Measurements from ENCODE around the gene RABL6.
A peak's percentile ranks its signal among the peaks of the same experiment; 100 is the strongest.
"Not testable (repeated sequence)": the region's sequence is repeated elsewhere in the genome, so short reads cannot be mapped to it uniquely, and the experiment has no call there.

RABL6 gene

GRCh38 chr9:136777359-136777758 lies 30.4 kb upstream of the RABL6 start:
- DNase-seq: no peak

GRCh38 chr9:136779808-136780207 lies 27.9 kb upstream of the RABL6 start:
- DNase-seq: no peak

GRCh38 chr9:136782452-136782851 lies 25.3 kb upstream of the RABL6 start:
- DNase-seq: no peak

GRCh38 chr9:136784249-136784996 lies 23.3 kb upstream of the RABL6 start:
- DNase-seq: no peak

- DNase-seq: no peak
Observed at GRCh38 chr9:136784997-136785361, 22.8 kb upstream of the RABL6 start.

- not testable (repeated sequence) for DNase-seq
Observed at GRCh38 chr9:136785565-136786355, 22.0 kb upstream of the RABL6 start.

GRCh38 chr9:136786451-136786850 lies 21.3 kb upstream of the RABL6 start:
- DNase-seq: no peak

- not testable (repeated sequence) for DNase-seq
Observed at GRCh38 chr9:136786983-136787382, 20.8 kb upstream of the RABL6 start.

GRCh38 chr9:136787690-136788400 lies 19.9 kb upstream of the RABL6 start:
- DNase-seq: peak; percentile 79 to 82

GRCh38 chr9:136788644-136789522 lies 18.9 kb upstream of the RABL6 start:
- DNase-seq: not testable (repeated sequence)

GRCh38 chr9:136789523-136789937 lies 18.2 kb upstream of the RABL6 start:
- DNase-seq: no peak

GRCh38 chr9:136790640-136791515 lies 16.9 kb upstream of the RABL6 start, which contains the start of gene TMEM141:
TMEM141 (plus strand) TSS chr9:136791344; CDS start chr9:136791371, 27 bp downstream.
- peak; percentile 100 for DNase-seq

GRCh38 chr9:136791516-136792276 lies 16.1 kb upstream of the RABL6 start:
- DNase-seq: peak; percentile 81 to 82

- DNase-seq: no peak
Observed at GRCh38 chr9:136792321-136793085, 15.2 kb upstream of the RABL6 start.

GRCh38 chr9:136793086-136793946 lies 14.4 kb upstream of the RABL6 start:
- no peak for DNase-seq

- DNase-seq: no peak
Observed at GRCh38 chr9:136794281-136794999, 13.3 kb upstream of the RABL6 start.

GRCh38 chr9:136795000-136795348 lies 12.8 kb upstream of the RABL6 start:
- DNase-seq: no peak

- DNase-seq: no peak
Observed at GRCh38 chr9:136796238-136796774, 11.4 kb upstream of the RABL6 start, which contains the start of gene CCDC183. CCDC183 (plus strand) TSS chr9:136796338; CDS start chr9:136796398, 60 bp downstream.

Data from activated T-cell treated with anti-CD3 and anti-CD28 coated beads, Interleukin-2, amount 50 U/mL, for 48 hours (primary cell).